IMR-90 (cell line): ENCODE results near the gene FGF7. TPM values are rescaled to one million over a fixed set of nuclear protein-coding genes. Genes with fewer than 3 reads are reported as not detected.
"Not testable (repeated sequence)": the region's sequence is repeated elsewhere in the genome, so short reads cannot be mapped to it uniquely, and the experiment has no call there.

ENCODE experiments used
- ATAC-seq: fragments of 200-7000 bp; cut with Tn5 transposase; 2 replicates; pipeline ENCODE4 v1.9.1; 2020; ENCODE audit warnings: low read depth, mild to moderate bottlenecking, moderate library complexity
- BruUV-seq: library from RNA; stranded (reverse); fragments of 400-500 nt; replicated peaks from 2 replicates; lab custom pipeline; 2021; lab: Mats Ljungman, UMichigan
- CTCF ChIA-PET: fragments of 300-600 bp; formaldehyde crosslinking; extraction: SDS; loops from one replicate; lab custom pipeline; 2021; ENCODE audit warnings: antibody characterized with exemption; lab: Yijun Ruan, JAX
- POLR2A ChIA-PET: fragments of 300-600 bp; sonication (Branson Sonifier 250); formaldehyde crosslinking; loops from one replicate; lab custom pipeline; 2022; ENCODE audit warnings: antibody characterized with exemption; ENCODE audit not compliant: unreplicated experiment; lab: Charles Lee
- DNase-seq: peaks from one replicate; pipeline ENCODE4 v3.0.0; 2013
- H2AFZ ChIP-seq: replicated peaks from 2 replicates; pipeline ENCODE3; 2013; ENCODE audit warnings: low read length, mild to moderate bottlenecking; ENCODE audit not compliant: poor library complexity
- H2AK5ac ChIP-seq: 2 replicates; pipeline ENCODE4 v1.6.1; 2013; ENCODE audit warnings: low read depth, low read length, inconsistent platforms
- H2AK9ac ChIP-seq: replicated peaks from 2 replicates; pipeline ENCODE3; 2013; ENCODE audit warnings: mild to moderate bottlenecking, low read depth, low read length, moderate library complexity; ENCODE audit not compliant: poor library complexity
- H2BK120ac ChIP-seq: 2 replicates; pipeline ENCODE4 v1.6.1; 2013; ENCODE audit warnings: low read depth, low read length, inconsistent platforms
- H2BK15ac ChIP-seq: 3 replicates; pipeline ENCODE4 v1.6.1; 2013; ENCODE audit warnings: low read depth, low read length, inconsistent platforms
- H2BK20ac ChIP-seq: 2 replicates; pipeline ENCODE4 v1.6.1; 2013; ENCODE audit warnings: low read depth, mild to moderate bottlenecking, inconsistent platforms, low read length, moderate library complexity
- H2BK5ac ChIP-seq: 2 replicates; pipeline ENCODE4 v1.6.1; 2013; ENCODE audit warnings: mild to moderate bottlenecking, low read depth, low read length, inconsistent platforms; ENCODE audit not compliant: poor library complexity, severe bottlenecking
- H3K14ac ChIP-seq: replicated peaks from 2 replicates; pipeline ENCODE4 v1.6.1; 2013; ENCODE audit warnings: low read depth, low read length, inconsistent platforms
- H3K18ac ChIP-seq: 2 replicates; pipeline ENCODE4 v1.6.1; 2013; ENCODE audit warnings: low read depth, low read length, control low read depth
- H3K23ac ChIP-seq: 2 replicates; pipeline ENCODE4 v1.6.1; 2013; ENCODE audit warnings: low read depth, low read length, inconsistent platforms
- H3K27ac ChIP-seq: 2 replicates; pipeline ENCODE4 v1.5.1; 2013; ENCODE audit warnings: mild to moderate bottlenecking, control low read depth, low read length; ENCODE audit not compliant: insufficient read depth
- H3K27me3 ChIP-seq: 2 replicates; pipeline ENCODE4 v1.6.1; 2013; ENCODE audit warnings: low read length; ENCODE audit not compliant: control insufficient read depth, insufficient read depth
- H3K36me3 ChIP-seq: 2 replicates; pipeline ENCODE4 v1.6.1; 2013; ENCODE audit warnings: low read length, mixed read lengths; ENCODE audit not compliant: control insufficient read depth, insufficient read depth
- H3K4ac ChIP-seq: 2 replicates; pipeline ENCODE4 v1.6.1; 2013; ENCODE audit warnings: low read depth, low read length, inconsistent platforms
- H3K4me1 ChIP-seq: 2 replicates; pipeline ENCODE4 v1.6.1; 2013; ENCODE audit warnings: low read length, mixed read lengths; ENCODE audit not compliant: control insufficient read depth, insufficient read depth
- H3K4me2 ChIP-seq: 2 replicates; pipeline ENCODE4 v1.6.1; 2013; ENCODE audit warnings: low read depth, mild to moderate bottlenecking, control low read depth, low read length, moderate library complexity
- H3K4me3 ChIP-seq: 2 replicates; pipeline ENCODE4 v1.5.1; 2013; ENCODE audit warnings: low read depth, mild to moderate bottlenecking, control low read depth, low read length, moderate library complexity; ENCODE audit not compliant: insufficient read depth
- H3K56ac ChIP-seq: 2 replicates; pipeline ENCODE4 v1.6.1; 2013; ENCODE audit warnings: low read length, inconsistent platforms; ENCODE audit not compliant: insufficient read depth; ENCODE audit errors: extremely low read depth
- H3K79me1 ChIP-seq, 2 experiments: 2 replicates each; pipeline ENCODE4 v1.6.1; 2013; ENCODE audit warnings: low read length in 2 of 2, inconsistent platforms in 1 of 2, low read depth in 1 of 2
- H3K9ac ChIP-seq: 2 replicates; pipeline ENCODE4 v1.6.1; 2013; ENCODE audit warnings: low read depth, low read length, control low read depth
- H3K9me1 ChIP-seq: 2 replicates; pipeline ENCODE4 v1.6.1; 2013; ENCODE audit warnings: low read length, inconsistent platforms; ENCODE audit not compliant: insufficient read depth
- H3K9me3 ChIP-seq: 2 replicates; pipeline ENCODE4 v1.6.1; 2013; ENCODE audit warnings: low read length; ENCODE audit not compliant: control insufficient read depth, insufficient read depth
- H4K20me1 ChIP-seq: 2 replicates; pipeline ENCODE4 v1.6.1; 2013; ENCODE audit warnings: low read length, inconsistent platforms; ENCODE audit not compliant: insufficient read depth
- H4K5ac ChIP-seq: 2 replicates; pipeline ENCODE4 v1.6.1; 2013; ENCODE audit warnings: mild to moderate bottlenecking, low read depth, low read length, control low read depth
- H4K8ac ChIP-seq, 2 experiments: 2 replicates each; pipeline ENCODE4 v1.6.1; 2013; ENCODE audit warnings: low read depth in 2 of 2, low read length in 2 of 2, control low read depth in 1 of 2, inconsistent platforms in 1 of 2
- H4K91ac ChIP-seq: 2 replicates; pipeline ENCODE4 v1.6.1; 2013; ENCODE audit warnings: low read depth, low read length, inconsistent platforms; ENCODE audit not compliant: insufficient read depth
- WGBS, 2 experiments: methylation state at CpG; one replicate each; pipeline versions ENCODE4 v1.1.5 to v1.1.7; 2013; ENCODE audit warnings: missing lambda C conversion rate in 2 of 2; ENCODE audit not compliant: insufficient read length in 1 of 2; ENCODE audit errors: extremely low coverage in 2 of 2; 5-methylcytosine and 5-hydroxymethylcytosine counted together
- dilution Hi-C: fragments of 300-500 bp; cut with HindIII; formaldehyde crosslinking; loops from one replicate; pipeline ENCODE4 v1.14.3; 2018; ENCODE audit warnings: low sequenced_read_pairs; ENCODE audit not compliant: unreplicated experiment
- in situ Hi-C: fragments of 300-500 bp; cut with MboI; formaldehyde crosslinking; loops from 3 replicates; pipeline ENCODE4 v1.14.3; 2019; ENCODE audit warnings: low sequenced_read_pairs, inconsistent platforms, mixed read lengths
- intact Hi-C: fragments of 100-400 bp; cut with micrococcal nuclease; formaldehyde crosslinking; loops from 2 replicates; pipeline ENCODE4 v1.10.0; 2022
- polyA plus RNA-seq, 3 experiments: library from polyadenylated mRNA; depleted of rRNA; stranded (reverse); fragments of >200 nt; gene quantifications; 2 replicates each; pipeline ENCODE4 v1.2.3, GENCODE V29; 2012; ENCODE audit warnings: low replicate concordance in 1 of 3
- total RNA-seq: library from RNA; depleted of rRNA; stranded (reverse); fragments of >200 nt; gene quantifications from 2 replicates; pipeline ENCODE4 v1.2.3, GENCODE V29; 2012

Gene FGF7
- total and polyA plus RNA-seq, 2 of the 4 experiments (the other 2 are of a cell fraction): 27.3 to 34.8 TPM

DNA sequence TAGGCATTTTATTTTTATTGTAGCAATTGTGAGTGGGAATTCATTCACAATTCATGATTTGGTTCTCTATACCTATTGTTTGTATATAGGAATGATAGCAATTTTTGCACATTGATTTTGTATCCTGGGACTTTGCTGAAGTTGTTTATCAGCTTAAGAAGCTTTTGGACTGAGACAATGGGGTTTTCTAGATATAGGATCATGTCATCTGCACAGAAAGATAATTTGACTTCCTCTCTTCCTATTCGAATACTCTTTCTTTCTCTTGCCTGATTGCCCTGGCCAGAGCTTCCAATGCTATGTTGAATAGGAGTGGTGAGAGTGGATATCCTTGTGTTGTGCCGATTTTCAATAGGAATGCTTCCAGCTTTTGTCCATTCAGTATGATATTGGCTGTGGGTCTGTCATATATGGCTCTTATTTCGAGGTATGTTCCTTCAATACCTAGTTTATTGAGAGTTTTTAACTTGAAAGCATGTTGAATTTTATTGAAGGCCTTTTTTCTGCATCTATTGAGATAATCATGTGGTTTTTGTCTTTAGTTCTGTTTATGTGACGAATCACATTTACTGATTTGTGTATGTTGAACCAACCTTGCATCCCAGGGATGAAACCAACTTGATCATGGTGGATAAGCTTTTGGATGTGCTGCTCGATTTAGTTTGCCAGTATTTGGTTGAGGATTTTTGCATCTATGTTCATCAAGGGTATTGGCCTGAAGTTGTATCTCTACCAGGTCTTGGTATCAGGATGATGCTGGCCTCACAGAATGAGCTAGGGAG is 20.3 kb upstream of the FGF7 start:
- H3K4me1 ChIP-seq, intact Hi-C loops, H4K91ac ChIP-seq, H3K4me3 ChIP-seq, H3K27me3 ChIP-seq, ATAC-seq, H3K36me3 ChIP-seq, H2BK120ac ChIP-seq, H2AK5ac ChIP-seq, H2BK15ac ChIP-seq, H3K9me1 ChIP-seq, POLR2A ChIA-PET, DNase-seq, H3K27ac ChIP-seq, H4K20me1 ChIP-seq, H4K8ac ChIP-seq, H3K23ac ChIP-seq, H3K4ac ChIP-seq, H3K9ac ChIP-seq, H2AK9ac ChIP-seq, BruUV-seq, H4K5ac ChIP-seq, dilution Hi-C loops, H2BK20ac ChIP-seq, H2BK5ac ChIP-seq, H3K79me1 ChIP-seq, H3K9me3 ChIP-seq, H3K18ac ChIP-seq, H3K56ac ChIP-seq, H3K14ac ChIP-seq, H3K4me2 ChIP-seq, H2AFZ ChIP-seq: not testable (repeated sequence)
- in situ Hi-C loops: loop anchor here (10.0 to 25.0 kb wide), 3 partner anchors 148 to 910 kb away; no protein-coding TSS in a partner anchor
- CTCF ChIA-PET: interaction anchor here (0.6 kb wide), 1 partner anchor 159 kb away, joined by 3 read pairs; no protein-coding TSS in a partner anchor
- 100% methylated on average over 1 of the region's 5 CpGs; no CpG with 5 or more reads in 1 of the 2 experiments for WGBS, 2 experiments
